HG03135 (cell line): Measurements from ENCODE around the gene ZP1.

Experiments used
- ATAC-seq: cut with Tn5 transposase; IDR thresholded peaks from one replicate; pipeline ENCODE4 v1.9.1; 2021; ENCODE audit warnings: mild to moderate bottlenecking, moderate library complexity; ENCODE audit not compliant: unreplicated experiment

The ZP1 gene

DNA sequence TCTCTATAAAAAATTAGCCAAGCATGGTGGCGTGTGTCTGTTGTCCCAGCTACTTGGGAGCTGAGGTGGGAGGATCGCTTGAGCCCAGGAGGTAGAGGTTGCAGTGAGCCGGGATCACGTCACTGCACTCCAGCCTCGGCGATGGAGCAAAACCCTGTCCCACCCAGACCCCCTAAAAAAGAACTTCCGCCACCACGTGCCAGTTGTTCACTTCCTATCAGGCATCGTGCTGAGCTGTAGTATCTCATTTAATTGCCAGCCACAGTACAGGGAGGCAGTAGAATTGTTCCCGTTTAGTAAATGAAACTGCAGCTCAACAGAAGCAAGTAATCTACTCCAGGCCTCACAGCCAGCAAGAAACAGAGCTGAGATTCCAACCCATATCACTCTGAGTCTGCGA is 53.9 kb downstream of the ZP1 start:
- no peak for ATAC-seq

DNA sequence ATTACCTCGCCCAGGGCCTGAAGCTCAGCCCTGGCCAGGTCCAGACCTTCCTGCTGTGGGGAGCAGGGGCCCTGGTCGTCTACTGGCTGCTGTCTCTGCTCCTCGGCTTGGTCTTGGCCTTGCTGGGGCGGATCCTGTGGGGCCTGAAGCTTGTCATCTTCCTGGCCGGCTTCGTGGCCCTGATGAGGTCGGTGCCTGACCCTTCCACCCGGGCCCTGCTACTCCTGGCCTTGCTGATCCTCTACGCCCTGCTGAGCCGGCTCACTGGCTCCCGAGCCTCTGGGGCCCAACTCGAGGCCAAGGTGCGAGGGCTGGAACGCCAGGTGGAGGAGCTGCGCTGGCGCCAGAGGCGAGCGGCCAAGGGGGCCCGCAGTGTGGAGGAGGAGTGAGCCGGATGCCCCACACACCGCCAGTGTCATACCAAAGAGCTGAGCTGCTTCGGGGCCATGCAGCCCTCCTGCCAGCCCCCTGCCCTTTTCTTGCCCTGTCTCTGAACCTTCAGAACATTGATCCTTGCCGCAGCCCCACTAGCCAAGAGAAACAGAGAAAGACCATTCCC is 54.5 kb downstream of the ZP1 start:
- ATAC-seq = no peak

DNA sequence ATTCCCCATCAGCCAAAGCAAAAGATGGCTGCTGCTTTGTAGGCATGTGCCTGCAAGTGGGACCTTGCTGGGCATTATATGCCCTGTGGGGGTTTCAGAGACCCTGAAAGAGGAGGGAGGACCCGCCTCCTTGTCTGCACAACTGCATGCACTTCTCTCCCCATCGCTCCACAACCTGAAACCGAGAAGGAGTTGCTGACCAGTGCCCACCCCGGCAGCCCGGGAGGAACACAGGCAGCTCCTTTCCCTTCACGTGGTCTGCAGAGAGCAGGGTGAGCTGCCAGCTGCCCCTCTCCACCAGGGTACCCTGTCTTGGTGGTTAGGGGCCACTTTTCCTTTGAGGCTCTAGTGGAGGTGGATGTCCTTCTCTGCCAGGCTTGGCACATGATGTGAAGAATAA is 55.6 kb downstream of the ZP1 start:
- no peak for ATAC-seq

DNA sequence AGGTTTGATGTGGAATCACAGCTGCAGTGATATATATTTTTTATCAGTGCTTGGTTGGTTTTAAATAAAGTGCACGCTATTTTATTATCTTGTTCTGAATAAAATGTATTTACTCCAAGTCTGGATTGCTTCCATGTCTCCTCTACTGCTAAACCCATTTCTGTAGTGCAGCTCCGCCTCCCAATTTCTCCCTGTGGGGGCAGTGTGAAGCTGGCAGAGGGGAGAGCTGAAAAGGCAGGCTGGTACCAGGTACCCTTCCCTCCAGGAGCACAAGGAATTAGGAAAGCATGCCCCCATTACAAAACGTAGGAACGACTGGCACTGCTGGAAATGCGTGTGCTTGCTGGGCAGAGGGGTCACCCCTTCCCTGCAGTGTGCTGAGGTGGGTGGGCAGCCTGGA is 56.0 kb downstream of the ZP1 start:
- no peak for ATAC-seq

DNA sequence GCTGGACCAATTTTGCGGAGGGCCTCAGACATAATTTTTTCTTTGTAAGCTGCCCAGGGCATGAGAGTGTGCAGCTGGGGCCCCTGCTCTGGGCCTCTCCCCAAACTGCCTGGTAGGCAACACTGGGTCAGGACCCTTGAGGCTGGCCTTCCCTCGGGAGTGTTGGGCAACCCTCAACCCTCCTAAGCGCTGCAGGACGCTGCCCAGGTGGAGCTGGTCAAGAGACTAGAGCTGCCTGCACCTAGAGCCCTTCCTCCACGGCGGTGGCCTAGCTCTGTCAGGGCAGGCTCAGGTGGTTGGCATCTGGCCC is 56.4 kb downstream of the ZP1 start:
- ATAC-seq = no peak

DNA sequence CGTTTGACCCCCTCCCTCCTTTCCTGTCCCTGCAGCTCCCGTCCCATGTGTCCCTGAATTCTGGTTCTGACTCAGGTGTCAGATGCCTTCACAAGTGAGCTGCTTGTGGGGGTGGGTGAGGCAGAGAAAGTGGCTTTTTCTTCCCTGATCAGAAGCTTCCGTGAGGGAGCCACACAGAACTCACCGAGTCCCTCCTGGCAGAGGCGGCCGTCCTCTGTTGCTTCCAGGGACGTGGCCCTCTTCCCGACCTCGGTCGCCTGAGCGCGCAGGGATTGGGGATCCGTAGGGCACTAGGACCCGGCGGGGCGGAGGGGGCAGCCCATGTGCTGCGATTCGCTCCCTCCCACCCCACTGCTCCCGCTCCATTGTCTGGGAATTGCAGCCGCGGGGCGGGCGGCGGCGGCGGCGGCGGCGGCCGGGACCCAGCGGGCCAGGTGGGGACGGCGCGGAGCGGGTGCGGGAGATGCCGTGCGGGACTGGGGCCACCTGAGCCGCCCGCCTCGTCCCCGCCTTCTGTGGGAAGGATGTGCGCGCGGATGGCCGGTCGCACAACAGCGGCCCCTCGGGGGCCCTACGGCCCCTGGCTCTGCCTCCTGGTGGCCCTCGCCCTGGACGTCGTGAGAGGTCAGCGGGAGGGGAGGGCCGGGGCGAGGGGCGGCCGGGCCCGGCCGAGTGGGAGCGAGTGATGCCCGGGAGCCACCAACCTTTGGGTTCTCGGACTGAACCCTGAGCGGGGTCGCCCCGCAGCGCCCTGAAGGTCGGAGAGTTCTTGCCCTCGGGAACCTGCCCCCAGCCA is 57.0 kb downstream of the ZP1 start, which contains the start of gene TMEM132A:
Gene TMEM132A (plus strand): TSS at position 351 of the 796 bp plus-strand sequence. CDS start 174 bp downstream, at position 525.
- no peak for ATAC-seq
